Activated naive CD4-positive, alpha-beta T cell treated with anti-CD3 and anti-CD28 coated beads, Interleukin-2, amount 50 U/mL, for 24 hours (primary cell): ENCODE results near the gene ST7.

ENCODE experiments used
- H3K27ac Mint-ChIP-seq: one replicate; pipeline ENCODE4 v1.8.0; 2021; ENCODE audit warnings: mild to moderate bottlenecking, mixed read lengths
- H3K27me3 Mint-ChIP-seq: one replicate; pipeline ENCODE4 v1.8.0; 2021; ENCODE audit warnings: mixed read lengths
- H3K36me3 Mint-ChIP-seq: one replicate; pipeline ENCODE4 v1.8.0; 2021; ENCODE audit warnings: mixed read lengths
- H3K4me1 Mint-ChIP-seq: one replicate; pipeline ENCODE4 v1.8.0; 2021; ENCODE audit warnings: mixed read lengths
- H3K4me3 Mint-ChIP-seq: one replicate; pipeline ENCODE4 v1.8.0; 2021; ENCODE audit warnings: mild to moderate bottlenecking, mixed read lengths
- H3K9me3 Mint-ChIP-seq: one replicate; pipeline ENCODE4 v1.8.0; 2021; ENCODE audit warnings: mixed read lengths

Gene ST7

DNA sequence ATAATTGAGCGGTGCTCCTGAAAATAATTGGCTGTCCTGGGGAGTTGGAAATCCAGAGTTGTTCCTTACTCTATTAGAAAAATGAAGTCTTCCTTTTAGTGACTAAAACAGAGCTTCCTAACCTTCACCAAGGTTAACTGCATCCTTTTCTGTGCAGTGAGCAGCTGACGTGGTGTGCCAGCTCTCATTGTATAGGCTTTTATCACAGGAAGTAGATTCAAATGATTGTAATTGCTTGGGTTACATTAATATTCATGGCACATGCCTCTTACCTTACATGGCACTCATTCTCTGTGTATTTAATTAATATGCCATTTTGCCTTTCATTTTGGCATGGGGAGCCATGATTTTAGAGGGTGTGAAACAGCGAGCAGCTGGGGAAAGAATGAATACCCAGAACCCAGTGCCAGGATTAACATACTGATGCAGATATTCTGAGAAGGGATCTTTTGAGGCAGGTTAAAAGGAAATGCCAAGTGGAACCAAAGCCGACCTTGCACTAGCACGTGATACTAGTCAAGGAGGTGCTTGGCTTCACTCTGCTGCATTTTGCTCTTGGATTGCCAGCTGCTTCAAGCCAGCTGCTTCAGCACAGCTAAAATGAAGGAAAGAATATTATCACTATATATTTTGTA, 115.3 kb downstream of the ST7 start:
- H3K27ac Mint-ChIP-seq = no peak overlapping the region
- H3K4me1 Mint-ChIP-seq = peaks cover 32% of the 10 kb centered on the region
- no peaks in the 10 kb centered on the region for H3K27me3 Mint-ChIP-seq
- no peak overlapping the region for H3K4me3 Mint-ChIP-seq
- H3K36me3 Mint-ChIP-seq = no peaks in the 10 kb centered on the region
- no peaks in the 10 kb centered on the region for H3K9me3 Mint-ChIP-seq

DNA sequence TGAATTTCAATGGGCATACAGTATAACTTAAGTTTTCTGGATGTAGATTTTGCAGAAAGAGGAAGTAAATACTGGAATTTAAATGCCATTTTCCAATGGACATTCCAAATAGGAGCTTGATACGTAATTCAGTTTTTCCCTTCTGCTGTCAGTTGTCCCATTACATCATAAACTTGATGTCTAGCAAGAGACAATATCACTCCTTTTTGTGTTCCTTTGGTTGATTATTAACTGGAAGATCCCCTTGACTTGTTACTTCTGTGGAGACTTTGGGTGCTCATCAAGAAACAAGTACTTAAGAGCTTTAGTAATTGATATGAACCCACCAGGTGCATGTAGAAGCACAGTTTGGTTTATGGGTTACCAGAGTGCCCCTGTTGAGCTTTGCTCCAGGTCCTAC, 116.1 kb downstream of the ST7 start:
- H3K4me1 Mint-ChIP-seq = peaks cover 32% of the 10 kb centered on the region

DNA sequence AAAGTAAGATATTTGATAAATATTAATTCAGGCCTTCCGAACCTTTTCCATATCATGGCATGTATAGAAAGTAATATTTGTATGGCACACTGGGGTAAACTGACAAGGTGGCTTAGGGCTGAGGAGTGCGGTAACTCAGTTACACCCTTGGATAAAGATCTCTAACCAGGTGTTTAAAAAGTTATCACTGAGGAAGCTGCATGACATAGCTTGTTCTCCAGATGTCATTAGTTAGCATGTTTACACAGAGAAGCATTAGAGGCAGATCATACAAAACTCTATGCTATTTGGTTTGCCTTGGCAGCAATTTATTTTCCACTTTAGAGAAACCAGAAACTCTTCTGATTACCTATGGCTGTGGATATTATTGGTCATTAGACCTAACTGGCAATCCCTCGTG, 118.2 kb downstream of the ST7 start:
- Mint-ChIP-seq H3K27ac (no peak overlapping the region), H3K4me1 (peaks cover 32% of the 10 kb centered on the region), H3K9me3 (no peaks in the 10 kb centered on the region), H3K36me3 (no peaks in the 10 kb centered on the region), H3K4me3 (no peak overlapping the region), H3K27me3 (no peaks in the 10 kb centered on the region)

More for the DNA sequence above, 116.1 kb downstream of the ST7 start:
- H3K27me3 Mint-ChIP-seq = no peaks in the 10 kb centered on the region
- no peaks in the 10 kb centered on the region for H3K36me3 Mint-ChIP-seq
- H3K27ac Mint-ChIP-seq = no peak overlapping the region
- H3K4me3 Mint-ChIP-seq = no peak overlapping the region
- no peaks in the 10 kb centered on the region for H3K9me3 Mint-ChIP-seq

DNA sequence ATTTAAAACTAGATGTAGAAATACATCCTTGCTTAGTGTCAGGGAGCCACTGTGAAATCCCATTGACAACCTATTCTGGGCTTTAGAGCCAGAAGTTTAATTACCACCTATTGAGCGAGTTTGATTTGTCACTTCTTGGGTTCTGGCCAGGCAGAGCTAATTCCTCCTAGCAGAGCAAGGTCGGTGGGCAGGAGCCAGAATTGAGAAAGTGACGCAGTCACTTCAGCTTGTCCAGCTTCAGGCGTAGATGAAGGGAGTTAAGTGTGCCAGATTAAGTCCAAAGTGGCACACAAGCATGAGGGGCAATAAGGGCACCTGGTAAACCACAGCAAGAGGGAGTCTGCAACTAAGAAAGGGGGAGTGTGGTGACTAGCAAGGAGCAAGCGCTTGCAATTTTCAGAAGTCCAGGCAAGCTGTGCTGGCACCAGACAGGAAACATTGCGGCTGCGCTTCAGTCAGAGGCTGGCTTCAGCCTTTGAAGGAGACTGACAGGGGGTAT, 119.4 kb downstream of the ST7 start:
- H3K27me3 Mint-ChIP-seq = no peaks in the 10 kb centered on the region

DNA sequence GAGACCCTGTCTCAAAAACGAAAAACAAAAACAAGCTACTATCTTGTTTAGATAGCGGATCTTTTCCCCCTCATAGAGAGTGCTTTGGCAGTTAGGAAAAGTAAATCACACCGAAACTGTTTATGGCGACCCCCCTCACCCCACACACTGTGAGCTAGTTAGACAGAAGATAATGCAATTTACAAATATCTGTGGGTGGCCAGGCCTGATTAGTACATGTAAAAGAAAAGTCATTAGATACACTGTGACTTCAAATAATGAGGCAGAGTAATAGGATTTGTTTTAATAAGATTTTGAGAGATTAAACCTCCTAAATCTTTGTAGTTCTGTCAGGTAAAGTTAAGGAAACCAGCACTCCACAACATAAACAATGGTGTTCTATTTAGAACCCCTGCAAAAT, 121.1 kb downstream of the ST7 start:
- Mint-ChIP-seq H3K36me3 (no peaks in the 10 kb centered on the region), H3K4me1 (peaks cover 7% of the 10 kb centered on the region), H3K27me3 (no peaks in the 10 kb centered on the region), H3K27ac (no peak overlapping the region), H3K9me3 (no peaks in the 10 kb centered on the region), H3K4me3 (no peak overlapping the region)

More for the DNA sequence above, 119.4 kb downstream of the ST7 start:
- H3K4me1 Mint-ChIP-seq = peaks cover 22% of the 10 kb centered on the region
- no peaks in the 10 kb centered on the region for H3K36me3 Mint-ChIP-seq
- no peak overlapping the region for H3K4me3 Mint-ChIP-seq
- H3K27ac Mint-ChIP-seq = no peak overlapping the region
- H3K9me3 Mint-ChIP-seq = no peaks in the 10 kb centered on the region

DNA sequence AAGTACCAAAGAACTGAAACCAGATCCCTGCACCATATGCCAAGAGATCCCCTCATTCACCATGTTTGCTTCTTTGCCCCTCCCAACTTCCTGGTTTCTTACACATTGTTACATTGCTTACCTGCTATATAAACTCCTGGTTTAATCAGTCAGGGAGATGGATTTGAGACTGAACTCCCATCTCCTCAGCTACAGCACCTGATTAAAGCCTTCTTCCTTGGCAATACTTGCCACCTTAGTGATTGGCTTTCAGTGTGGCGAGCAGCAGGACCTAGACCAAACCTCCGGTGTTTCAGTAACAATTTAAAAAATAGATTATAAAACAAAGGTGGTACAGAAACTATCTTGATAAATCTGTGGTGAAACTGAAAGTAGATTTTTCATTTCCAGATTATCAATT, 122.6 kb downstream of the ST7 start:
- H3K4me3 Mint-ChIP-seq = no peak overlapping the region
- peaks cover 7% of the 10 kb centered on the region for H3K4me1 Mint-ChIP-seq
- no peak overlapping the region for H3K27ac Mint-ChIP-seq
- no peaks in the 10 kb centered on the region for H3K36me3 Mint-ChIP-seq
- no peaks in the 10 kb centered on the region for H3K9me3 Mint-ChIP-seq
- no peaks in the 10 kb centered on the region for H3K27me3 Mint-ChIP-seq

DNA sequence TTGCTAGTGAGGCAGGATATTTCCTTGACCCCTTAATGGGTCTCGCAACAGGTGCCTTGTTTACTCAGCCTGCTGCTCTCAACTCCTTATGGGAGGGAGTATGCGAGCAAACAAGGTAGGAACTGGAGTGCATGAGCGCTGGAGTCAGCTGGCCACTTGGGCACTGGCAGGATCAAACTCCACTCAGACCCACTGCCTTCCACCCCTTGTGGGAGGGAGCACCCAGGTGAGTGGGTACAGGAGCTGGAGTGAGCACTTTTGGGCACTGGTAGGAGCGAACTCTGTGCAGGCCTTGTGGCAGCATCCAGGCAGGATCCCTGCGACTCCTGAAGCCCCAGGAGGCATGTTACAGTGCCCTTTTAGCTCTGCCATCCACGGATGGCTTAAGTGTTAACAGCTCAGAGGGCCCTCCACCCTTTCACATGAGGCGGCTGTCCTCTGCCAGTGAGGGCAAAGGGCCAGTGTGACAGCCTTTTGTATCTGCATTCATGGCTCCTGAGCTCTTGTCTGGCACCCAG, 123.2 kb downstream of the ST7 start:
- Mint-ChIP-seq H3K27me3 (no peaks in the 10 kb centered on the region), H3K4me3 (no peak overlapping the region), H3K36me3 (no peaks in the 10 kb centered on the region), H3K27ac (no peak overlapping the region), H3K4me1 (peaks cover 7% of the 10 kb centered on the region), H3K9me3 (no peaks in the 10 kb centered on the region)

DNA sequence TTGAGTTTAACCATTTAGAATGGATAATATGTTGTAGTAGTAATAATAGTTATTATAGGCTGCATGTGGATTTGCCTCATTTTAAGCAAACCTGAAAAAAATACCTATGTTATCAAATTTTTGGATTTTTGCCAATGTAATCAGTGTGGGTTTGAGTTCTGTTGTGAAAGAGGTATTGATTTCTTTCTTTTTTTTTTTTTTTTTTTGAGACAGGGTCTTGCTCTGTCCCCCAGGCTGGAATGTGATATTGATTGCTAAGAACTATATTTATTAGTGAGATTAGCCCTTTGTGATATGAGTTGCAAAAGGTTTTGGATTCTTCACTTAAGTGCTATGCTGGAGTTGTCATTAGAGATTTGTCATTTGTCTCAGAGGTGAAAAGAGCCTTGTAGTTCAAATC, 124.4 kb downstream of the ST7 start:
- Mint-ChIP-seq H3K9me3 (no peaks in the 10 kb centered on the region), H3K4me1 (peaks cover 4% of the 10 kb centered on the region), H3K36me3 (no peaks in the 10 kb centered on the region), H3K27me3 (no peaks in the 10 kb centered on the region), H3K4me3 (no peak overlapping the region), H3K27ac (no peak overlapping the region)

DNA sequence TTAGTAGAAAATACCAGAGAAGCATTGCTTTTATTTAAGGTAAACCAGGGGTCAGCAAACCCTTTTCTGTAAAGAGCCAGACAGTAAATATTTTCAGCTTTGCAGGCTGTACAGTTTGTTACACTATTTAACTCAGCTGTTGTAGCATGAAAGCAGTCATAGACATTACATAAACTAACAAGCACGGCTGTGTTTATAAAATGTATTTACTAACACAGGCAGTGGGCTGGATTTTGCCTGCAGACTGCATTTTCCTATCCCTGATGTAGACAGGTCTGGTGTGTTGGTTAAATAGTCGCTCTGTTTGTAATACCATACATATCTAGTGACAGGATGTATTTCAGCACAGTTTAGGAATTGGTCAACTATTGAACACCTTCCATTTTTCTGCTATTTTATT, 129.3 kb downstream of the ST7 start:
- H3K4me3 Mint-ChIP-seq = no peak overlapping the region
- H3K9me3 Mint-ChIP-seq = no peaks in the 10 kb centered on the region
- H3K27ac Mint-ChIP-seq = no peak overlapping the region
- H3K4me1 Mint-ChIP-seq = peaks cover 22% of the 10 kb centered on the region
- no peaks in the 10 kb centered on the region for H3K27me3 Mint-ChIP-seq
- H3K36me3 Mint-ChIP-seq = no peaks in the 10 kb centered on the region

DNA sequence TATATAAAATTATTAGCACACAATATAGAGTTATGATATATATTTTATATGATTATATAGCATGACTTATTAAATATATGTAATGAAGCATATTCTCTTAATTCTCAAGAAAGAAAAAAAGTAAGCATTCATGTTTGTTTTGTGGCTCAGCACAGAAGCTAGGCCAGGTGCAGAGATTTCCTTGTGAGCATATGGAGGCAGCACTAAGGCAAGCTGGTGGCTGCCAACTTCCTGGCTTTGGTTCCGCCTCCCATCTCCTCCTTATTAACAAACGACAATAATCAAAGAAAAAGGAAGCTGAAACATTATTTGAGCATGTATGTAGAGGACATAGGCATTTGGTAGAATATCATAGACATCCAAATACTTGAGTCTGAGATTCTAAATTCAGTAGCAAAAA, 130.3 kb downstream of the ST7 start:
- Mint-ChIP-seq H3K4me3 (no peak overlapping the region), H3K4me1 (peaks cover 28% of the 10 kb centered on the region), H3K27me3 (no peaks in the 10 kb centered on the region), H3K9me3 (no peaks in the 10 kb centered on the region), H3K27ac (no peak overlapping the region), H3K36me3 (no peaks in the 10 kb centered on the region)

DNA sequence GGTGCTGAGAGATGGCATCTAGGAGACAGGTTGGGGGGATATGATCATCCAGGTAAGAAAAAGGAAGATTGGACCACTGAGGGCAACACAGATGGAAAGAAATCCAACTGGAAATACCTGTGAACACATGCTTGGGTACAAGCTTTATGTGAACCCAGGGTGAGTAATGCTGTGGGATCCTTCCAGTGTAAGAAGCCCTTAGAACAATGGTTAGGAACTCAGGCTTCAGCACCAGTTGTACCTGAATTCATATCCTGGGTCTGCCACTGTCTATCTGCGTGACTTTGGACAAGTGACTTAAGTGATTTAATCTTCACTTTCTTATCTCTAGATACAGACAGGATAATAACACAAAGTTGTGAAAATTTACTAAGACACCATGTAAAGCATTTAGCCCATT, 131.0 kb downstream of the ST7 start:
- Mint-ChIP-seq H3K27me3 (no peaks in the 10 kb centered on the region), H3K27ac (no peak overlapping the region), H3K4me3 (no peak overlapping the region), H3K4me1 (peaks cover 28% of the 10 kb centered on the region), H3K9me3 (no peaks in the 10 kb centered on the region), H3K36me3 (no peaks in the 10 kb centered on the region)

DNA sequence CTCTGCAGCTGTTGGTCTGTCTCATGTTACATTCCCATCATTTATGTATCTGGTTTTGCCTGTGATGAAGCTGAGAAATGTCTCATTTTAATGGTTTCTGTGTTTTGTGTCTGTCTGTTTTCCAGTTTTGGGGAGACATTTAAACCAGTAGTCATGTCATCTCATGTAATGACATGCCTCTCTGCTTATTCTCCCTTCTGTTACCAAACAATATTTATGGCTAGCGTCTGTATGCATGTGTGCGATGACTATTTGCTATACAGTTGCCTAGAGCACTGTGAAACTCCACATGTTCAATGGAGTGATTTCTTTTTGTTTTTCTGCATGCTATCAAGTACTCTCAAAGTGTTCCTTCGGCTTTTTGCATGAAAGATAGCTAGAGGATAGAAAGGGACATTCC, 132.0 kb downstream of the ST7 start:
- no peak overlapping the region for H3K4me3 Mint-ChIP-seq
- no peaks in the 10 kb centered on the region for H3K27me3 Mint-ChIP-seq
- H3K4me1 Mint-ChIP-seq = peaks cover 28% of the 10 kb centered on the region
- no peak overlapping the region for H3K27ac Mint-ChIP-seq
- H3K36me3 Mint-ChIP-seq = no peaks in the 10 kb centered on the region
- no peaks in the 10 kb centered on the region for H3K9me3 Mint-ChIP-seq

DNA sequence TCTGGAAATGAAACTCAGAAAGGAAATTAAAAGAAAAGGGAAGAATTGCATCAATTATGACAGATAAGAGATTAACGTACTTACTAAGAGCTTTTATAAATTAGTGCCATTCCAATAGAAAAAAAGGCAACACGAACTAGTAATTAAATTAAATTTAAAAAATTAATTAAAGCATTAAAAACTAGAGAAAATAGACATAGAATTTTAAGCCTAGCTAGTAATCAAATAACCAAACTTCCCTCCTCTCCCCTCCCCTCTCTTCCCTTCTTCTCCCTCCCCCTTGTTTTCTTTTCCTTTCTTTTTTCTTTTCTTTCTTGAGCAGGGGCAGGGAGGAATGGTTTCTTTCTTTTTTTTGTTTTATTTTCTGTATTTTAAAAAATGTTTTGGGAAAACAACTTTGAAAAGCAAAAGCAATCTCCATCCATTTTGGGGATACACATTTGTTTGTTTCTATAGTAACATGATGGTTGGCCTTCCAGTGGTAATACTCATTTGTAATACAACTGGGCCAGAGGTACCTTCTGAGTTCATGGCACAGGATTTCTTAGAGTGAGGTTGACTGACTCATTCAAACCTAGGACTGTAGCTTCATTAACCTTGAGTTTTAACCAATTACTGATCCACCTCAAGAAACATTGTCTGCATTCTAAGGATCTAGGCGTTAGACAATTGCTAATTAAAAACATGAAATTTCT, 132.6 kb downstream of the ST7 start:
- Mint-ChIP-seq H3K4me3 (no peak overlapping the region), H3K27me3 (no peaks in the 10 kb centered on the region), H3K27ac (no peak overlapping the region), H3K4me1 (peaks cover 28% of the 10 kb centered on the region), H3K36me3 (no peaks in the 10 kb centered on the region), H3K9me3 (no peaks in the 10 kb centered on the region)

DNA sequence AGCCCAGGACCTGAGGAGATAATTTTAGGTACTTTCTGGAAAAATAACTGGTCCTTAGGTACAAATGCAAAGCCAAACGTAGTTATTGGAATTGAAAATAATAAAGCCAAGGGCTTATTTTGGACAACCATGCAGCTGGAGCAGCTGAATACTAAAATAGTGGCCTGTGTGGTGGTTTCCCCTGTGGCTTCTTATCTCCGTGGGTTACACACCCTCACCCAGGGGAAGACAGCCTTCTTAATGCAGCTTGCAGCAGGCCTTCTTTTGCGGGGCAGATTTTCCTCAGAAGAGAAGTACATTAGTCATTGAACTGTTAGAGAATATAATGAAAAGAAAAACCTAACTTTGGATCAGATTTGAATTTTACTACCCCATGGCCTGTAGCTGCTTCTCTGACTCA, 133.5 kb downstream of the ST7 start:
- peaks cover 28% of the 10 kb centered on the region for H3K4me1 Mint-ChIP-seq
- no peaks in the 10 kb centered on the region for H3K36me3 Mint-ChIP-seq
- H3K4me3 Mint-ChIP-seq = no peak overlapping the region
- no peaks in the 10 kb centered on the region for H3K9me3 Mint-ChIP-seq
- no peak overlapping the region for H3K27ac Mint-ChIP-seq
- H3K27me3 Mint-ChIP-seq = no peaks in the 10 kb centered on the region

DNA sequence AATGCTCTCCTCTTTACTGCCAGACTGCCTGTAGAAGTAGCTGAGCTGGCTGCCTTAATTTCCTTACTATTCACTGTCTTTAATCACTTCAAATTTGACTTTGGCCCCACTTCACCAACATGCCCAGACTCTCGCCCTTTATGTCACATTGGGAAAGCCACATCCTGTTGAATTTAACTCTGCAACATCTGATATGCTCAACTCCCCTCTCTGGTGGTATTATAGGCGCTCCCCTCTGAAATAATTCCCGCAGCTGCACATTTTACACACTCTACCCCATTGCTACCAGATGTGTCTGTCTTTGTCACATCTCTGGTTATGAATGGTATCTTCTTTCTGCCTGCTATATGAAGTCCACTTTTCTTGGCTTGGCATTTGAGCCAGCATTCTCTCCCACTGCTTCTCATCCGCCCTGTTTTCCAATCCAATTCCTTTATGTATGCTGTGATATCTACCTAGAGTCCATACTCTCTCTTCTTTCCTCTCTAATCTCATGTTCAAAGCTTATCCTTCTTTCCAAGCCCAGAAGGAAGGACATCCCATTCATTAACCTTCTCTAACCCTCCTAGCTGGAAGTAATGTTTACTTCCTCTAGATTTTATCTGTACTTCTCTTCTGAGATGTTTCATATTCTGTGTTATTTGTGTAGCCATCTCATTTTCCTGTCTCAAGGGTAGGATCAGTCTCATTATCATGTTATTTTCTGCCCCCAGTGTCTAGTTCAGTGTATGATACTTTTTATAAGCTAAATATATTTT, 134.5 kb downstream of the ST7 start:
- Mint-ChIP-seq H3K36me3 (no peaks in the 10 kb centered on the region), H3K4me1 (peaks cover 28% of the 10 kb centered on the region), H3K4me3 (no peak overlapping the region), H3K9me3 (no peaks in the 10 kb centered on the region), H3K27me3 (no peaks in the 10 kb centered on the region), H3K27ac (peak overlapping the region; percentile 3)

DNA sequence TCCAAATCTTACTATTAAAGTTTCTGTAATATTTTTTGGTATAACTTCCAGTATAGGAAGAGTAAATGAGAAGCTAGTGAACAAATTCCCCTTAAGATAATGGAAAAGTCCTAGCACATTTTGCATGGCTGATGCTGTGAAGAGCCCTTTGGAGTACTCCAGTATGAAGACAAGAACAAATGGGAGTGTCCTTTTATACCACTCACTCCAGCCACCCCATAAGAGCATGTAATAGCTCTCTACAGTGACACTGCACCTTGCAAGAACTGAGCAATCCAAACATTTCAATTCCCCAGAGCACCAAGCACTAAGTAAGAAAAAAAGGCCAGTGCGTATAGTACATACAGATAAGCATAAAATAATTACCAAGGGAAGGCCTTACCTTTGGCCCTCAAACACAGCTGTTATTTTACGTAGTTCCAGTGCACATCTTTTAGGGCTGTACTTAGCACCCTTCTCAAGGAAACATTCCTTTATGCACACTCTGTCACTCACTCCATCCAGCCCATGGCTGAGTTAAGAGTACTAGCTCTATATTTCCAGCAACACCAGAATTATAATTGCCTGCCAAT, 135.4 kb downstream of the ST7 start:
- Mint-ChIP-seq H3K36me3 (no peaks in the 10 kb centered on the region), H3K4me3 (no peak overlapping the region), H3K9me3 (no peaks in the 10 kb centered on the region), H3K27ac (no peak overlapping the region), H3K4me1 (peaks cover 26% of the 10 kb centered on the region), H3K27me3 (no peaks in the 10 kb centered on the region)
